SKM-1 treated with dmso at 0.1 percent for 144 hours (cell line): Measurements from ENCODE around the gene CHEK2.
"Not testable (repeated sequence)": the region's sequence is repeated elsewhere in the genome, so short reads cannot be mapped to it uniquely, and the experiment has no call there.

Source experiments
- DNase-seq: peaks from one replicate; lab custom pipeline; 2025; ENCODE audit not compliant: unreplicated experiment; lab: John Stamatoyannopoulos, UW

CHEK2 gene

GRCh38 chr22:28741785-28742561 lies at the start of gene CHEK2, which contains the start of gene HSCB:
TSS of gene CHEK2 (minus strand) at chr22:28741820. CDS start at chr22:28734721, 7,099 bp downstream.
TSS of gene HSCB (plus strand) at chr22:28742039. CDS start at chr22:28742096, 57 bp downstream.
- DNase-seq: peak; percentile 99

GRCh38 chr22:28791124-28791523 lies 49.5 kb upstream of the CHEK2 start:
- no peak for DNase-seq

GRCh38 chr22:28788601-28789000 lies 47.0 kb upstream of the CHEK2 start:
- DNase-seq: no peak

- DNase-seq: no peak
Measured at GRCh38 chr22:28783786-28784671, 42.4 kb upstream of the CHEK2 start.

- DNase-seq: no peak
Measured at GRCh38 chr22:28780296-28780695, 38.7 kb upstream of the CHEK2 start.

GRCh38 chr22:28779833-28780232 lies 38.2 kb upstream of the CHEK2 start:
- DNase-seq: no peak

- DNase-seq: no peak
Measured at GRCh38 chr22:28774378-28774777, 32.8 kb upstream of the CHEK2 start.

GRCh38 chr22:28773461-28773867 lies 31.8 kb upstream of the CHEK2 start:
- DNase-seq: no peak

- DNase-seq: peak; percentile 95
Measured at GRCh38 chr22:28772633-28773460, 31.2 kb upstream of the CHEK2 start, which contains the start of gene CCDC117. TSS of gene CCDC117 (plus strand) at chr22:28772695. CDS start at chr22:28772850, 155 bp downstream.

- no peak for DNase-seq
Measured at GRCh38 chr22:28771195-28771791, 29.7 kb upstream of the CHEK2 start.

- no peak for DNase-seq
Measured at GRCh38 chr22:28769394-28770085, 27.9 kb upstream of the CHEK2 start.

GRCh38 chr22:28768701-28769393 lies 27.2 kb upstream of the CHEK2 start:
- no peak for DNase-seq

- DNase-seq: no peak
Measured at GRCh38 chr22:28766628-28767027, 25.0 kb upstream of the CHEK2 start.

- not testable (repeated sequence) for DNase-seq
Measured at GRCh38 chr22:28762000-28762399, 20.4 kb upstream of the CHEK2 start.

GRCh38 chr22:28761449-28761755 lies 19.8 kb upstream of the CHEK2 start:
- no peak for DNase-seq

GRCh38 chr22:28759861-28760560 lies 18.4 kb upstream of the CHEK2 start:
- DNase-seq: no peak

GRCh38 chr22:28754512-28754911 lies 12.9 kb upstream of the CHEK2 start:
- DNase-seq: not testable (repeated sequence)

GRCh38 chr22:28750471-28750881 lies 8.9 kb upstream of the CHEK2 start:
- no peak for DNase-seq

- DNase-seq: no peak
Measured at GRCh38 chr22:28743852-28744251, 2.2 kb upstream of the CHEK2 start.
